ENCODE results near the gene CGN. TPM values are rescaled to one million over a fixed set of nuclear protein-coding genes. Genes with fewer than 3 reads are reported as not detected.

The CGN gene
- total and polyA plus RNA-seq, 10 donors = 0.09 to 0.87 (median 0.27) TPM; not detected in 2

- no peaks in the 10 kb centered on the region for H3K27me3 ChIP-seq (replicated peaks in 1 of 7)
- no peaks in the 10 kb centered on the region for H3K4me1 ChIP-seq
- TF ChIP-seq POLR2AphosphoS5 (IDR thresholded peaks at IDR 0.05) = no peak
- no peak for TF ChIP-seq POLR2A (IDR thresholded peaks at IDR 0.05)
- TF ChIP-seq CTCF (IDR thresholded peaks at IDR 0.05 in 8 of 11, conservative IDR thresholded peaks at IDR 0.05 in 3 of 11) = no peak
- WGBS, 5 donors = 74 to 87% (median 83%) methylated on average over 6 of the region's 6 CpGs
- no peaks in the 10 kb centered on the region for H3K9me3 ChIP-seq
- DNase-seq = no peak
- H3K27ac ChIP-seq = no peak overlapping the region
- H3K36me3 ChIP-seq = peaks cover 0 to 17% (median 0%) of the 10 kb centered on the region in 6 donors
- H3K4me3 ChIP-seq = no peak overlapping the region
- intact Hi-C loops (cut with DNase I; ENCODE audit: low total_unique reads) = no loop called here
Measured at GRCh38 chr1:151584278-151584677, 73.1 kb downstream of the CGN start.

DNA sequence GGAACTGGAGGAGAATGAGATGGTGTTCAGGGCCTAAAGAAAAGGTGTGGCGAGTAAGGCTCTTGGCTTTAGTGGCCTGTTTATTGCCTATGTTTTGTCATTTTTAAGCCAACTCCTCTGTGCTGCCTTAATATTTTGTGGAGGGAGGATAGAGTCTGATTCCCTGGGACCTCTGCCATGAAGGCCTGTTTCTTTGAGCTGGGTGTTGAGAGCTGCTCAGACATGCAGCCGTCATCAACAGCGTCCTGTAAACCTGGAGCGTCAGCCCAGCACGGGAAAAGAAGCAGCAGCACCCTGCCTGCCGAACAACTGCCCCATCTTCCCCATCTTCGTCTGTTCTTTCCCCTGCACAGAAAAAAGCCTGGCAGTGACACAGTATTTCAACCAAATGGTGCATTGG, 73.6 kb downstream of the CGN start:
- TF ChIP-seq POLR2AphosphoS5 (IDR thresholded peaks at IDR 0.05) = no peak
- TF ChIP-seq POLR2A (IDR thresholded peaks at IDR 0.05) = no peak
- TF ChIP-seq CTCF (IDR thresholded peaks at IDR 0.05 in 8 of 11, conservative IDR thresholded peaks at IDR 0.05 in 3 of 11) = no peak
- H3K9me3 ChIP-seq = no peaks in the 10 kb centered on the region
- intact Hi-C loops (cut with DNase I; ENCODE audit: low total_unique reads) = no loop called here
- no peak overlapping the region for H3K4me3 ChIP-seq
- no peak overlapping the region for H3K27ac ChIP-seq
- H3K27me3 ChIP-seq (replicated peaks in 1 of 7) = no peaks in the 10 kb centered on the region
- DNase-seq = no peak
- WGBS, 5 donors = 79 to 87% (median 81%) methylated on average over 7 of the region's 7 CpGs
- peaks cover 0 to 12% (median 0%) of the 10 kb centered on the region in 6 donors for H3K36me3 ChIP-seq
- no peaks in the 10 kb centered on the region for H3K4me1 ChIP-seq

DNA sequence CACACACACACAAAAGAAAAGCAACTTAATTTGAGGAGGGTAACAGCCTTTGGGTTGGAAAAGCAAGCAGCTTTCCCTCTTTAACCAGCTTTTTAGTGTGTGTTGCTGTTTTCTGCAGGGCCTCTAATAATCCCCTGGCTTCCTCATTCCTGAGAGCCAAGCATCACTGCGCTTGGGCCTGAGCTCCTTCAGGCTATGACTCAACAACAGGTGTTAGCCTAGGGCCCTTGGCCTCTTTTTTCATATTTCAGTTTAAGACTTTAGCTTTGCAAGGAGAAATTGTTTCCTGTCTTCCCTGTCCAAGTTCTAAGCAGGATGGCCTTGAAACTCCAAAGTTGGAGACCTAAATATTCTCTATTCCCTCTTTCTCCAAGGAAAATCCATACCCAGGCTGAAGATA, 74.4 kb downstream of the CGN start:
- intact Hi-C loops (cut with DNase I; ENCODE audit: low total_unique reads) = no loop called here
- Histone ChIP-seq H3K36me3 (peaks cover 0 to 10% (median 0%) of the 10 kb centered on the region in 6 donors), H3K4me1 (no peaks in the 10 kb centered on the region), H3K27me3 (replicated peaks in 1 of 7) (no peaks in the 10 kb centered on the region), H3K9me3 (peaks cover 0 to 2% (median under 1%) of the 10 kb centered on the region in 8 donors), H3K4me3 (no peak overlapping the region), H3K27ac (no peak overlapping the region)
- 0 to 48% (median 44%) methylated on average over 1 of the region's 1 CpG for WGBS, 5 donors
- DNase-seq = no peak
- TF ChIP-seq POLR2AphosphoS5 (IDR thresholded peaks at IDR 0.05) = no peak
- TF ChIP-seq CTCF (IDR thresholded peaks at IDR 0.05 in 8 of 11, conservative IDR thresholded peaks at IDR 0.05 in 3 of 11) = no peak
- TF ChIP-seq POLR2A (IDR thresholded peaks at IDR 0.05) = no peak

Small RNA genes lying within 50 kb of the gene (microRNA-seq; reads per million reads assigned to microRNA genes)
- gene MIR554 = 0 reads per million in 3 donors

Small RNA genes lying within 50 kb of the gene (small RNA-seq; reads per million reads assigned to genes)
- gene MIR554 = 0 reads per million in 4 donors
- gene RF00405 = 0 reads per million in 4 donors

Other genes with a start within 250 kb of the CGN start
- gene ZNF687, start 229.1 kb upstream of the CGN start, total RNA-seq = 10 to 100 TPM; 27.3 to 46.6 (median 33.4) TPM
- gene ZNF687, start 229.1 kb upstream of the CGN start, polyA plus RNA-seq = 10 to 100 TPM in 1 of 3 donors, 1 to 10 TPM in 2; 9.1 to 17.7 (median 9.8) TPM
- 10 to 100 TPM; 63.7 to 85.4 (median 69.5) TPM for gene PI4KB, start 184.0 kb upstream of the CGN start, total RNA-seq
- gene PI4KB, start 184.0 kb upstream of the CGN start, polyA plus RNA-seq = 10 to 100 TPM; 25.6 to 41.4 (median 30.8) TPM
- gene RFX5, start 164.1 kb upstream of the CGN start, total RNA-seq = 10 to 100 TPM; 75.9 to 96.1 (median 92.2) TPM
- gene RFX5, start 164.1 kb upstream of the CGN start, polyA plus RNA-seq = 10 to 100 TPM; 30.8 to 57.8 (median 40.3) TPM
- gene SELENBP1, start 138.7 kb upstream of the CGN start, total RNA-seq = 100 to 1,000 TPM in 2 of 7 donors, 10 to 100 TPM in 5; 56.1 to 114 (median 90.3) TPM
- gene SELENBP1, start 138.7 kb upstream of the CGN start, polyA plus RNA-seq = 10 to 100 TPM; 17.3 to 77.8 (median 47.5) TPM
- 100 to 1,000 TPM; 184 to 219 (median 201) TPM for gene PSMB4, start 111.8 kb upstream of the CGN start, total RNA-seq
- gene PSMB4, start 111.8 kb upstream of the CGN start, polyA plus RNA-seq = 100 to 1,000 TPM; 320 to 371 (median 354) TPM
- gene POGZ, start 51.9 kb upstream of the CGN start, total RNA-seq = 100 to 1,000 TPM in 3 of 7 donors, 10 to 100 TPM in 4; 58.4 to 133 (median 94.5) TPM
- gene POGZ, start 51.9 kb upstream of the CGN start, polyA plus RNA-seq = 10 to 100 TPM; 12.9 to 23.8 (median 20.8) TPM
- 1 to 10 TPM; 1.2 to 1.9 (median 1.5) TPM for gene TUFT1, start 28.9 kb downstream of the CGN start, total RNA-seq
- gene TUFT1, start 28.9 kb downstream of the CGN start, polyA plus RNA-seq = under 1 TPM; 0.67 to 0.90 (median 0.76) TPM
- gene SNX27, start 100.7 kb downstream of the CGN start, total RNA-seq = 10 to 100 TPM; 40.4 to 69.6 (median 53.5) TPM
- 1 to 10 TPM; 3.1 to 9.0 (median 3.6) TPM for gene SNX27, start 100.7 kb downstream of the CGN start, polyA plus RNA-seq
- gene CELF3, start 205.4 kb downstream of the CGN start, total RNA-seq = under 1 TPM in 1 of 7 donors, not detected in 6; 0.40 TPM
- gene CELF3, start 205.4 kb downstream of the CGN start, polyA plus RNA-seq = under 1 TPM in 1 of 3 donors, not detected in 2; 0.02 TPM
- gene RIIAD1, start 210.1 kb downstream of the CGN start, total RNA-seq = under 1 TPM in 1 of 7 donors, not detected in 6; 0.34 TPM
- not detected for gene RIIAD1, start 210.1 kb downstream of the CGN start, polyA plus RNA-seq

Measured in spleen (tissue), 11 donors.